Neuronal stem cell (in vitro differentiated cells): ENCODE measurements around the gene PTGER3.

Source experiments
- DNase-seq: peaks from one replicate; pipeline ENCODE4 v3.0.0-alpha.2; 2013; ENCODE audit warnings: low spot score
- H2AFZ ChIP-seq: one replicate; pipeline ENCODE4 v1.6.1; 2013; ENCODE audit warnings: mild to moderate bottlenecking, low read length, inconsistent platforms
- H2AK5ac ChIP-seq: 2 replicates; pipeline ENCODE4 v1.6.1; 2013; ENCODE audit warnings: low read depth, mild to moderate bottlenecking, inconsistent platforms, low read length, moderate library complexity, mixed read lengths
- H2BK120ac ChIP-seq: 2 replicates; pipeline ENCODE4 v1.6.1; 2013; ENCODE audit warnings: low read depth, mild to moderate bottlenecking, inconsistent platforms, low read length, moderate library complexity, mixed read lengths
- H2BK12ac ChIP-seq: one replicate; pipeline ENCODE4 v1.6.1; 2013; ENCODE audit warnings: low read length, inconsistent platforms
- H2BK15ac ChIP-seq: 2 replicates; pipeline ENCODE4 v1.6.1; 2013; ENCODE audit warnings: mild to moderate bottlenecking, low read length, inconsistent platforms, mixed read lengths
- H2BK5ac ChIP-seq: one replicate; pipeline ENCODE4 v1.6.1; 2013; ENCODE audit warnings: inconsistent platforms, mild to moderate bottlenecking, low read length, moderate library complexity
- H3K14ac ChIP-seq: one replicate; pipeline ENCODE4 v1.6.1; 2013; ENCODE audit warnings: low read length, inconsistent platforms
- H3K18ac ChIP-seq: 2 replicates; pipeline ENCODE4 v1.6.1; 2013; ENCODE audit warnings: low read length, inconsistent platforms
- H3K23ac ChIP-seq: 2 replicates; pipeline ENCODE4 v1.6.1; 2013; ENCODE audit warnings: low read depth, mild to moderate bottlenecking, mixed read lengths, low read length, inconsistent platforms; ENCODE audit not compliant: poor library complexity
- H3K27ac ChIP-seq: replicated peaks from 3 replicates; pipeline ENCODE4 v1.5.1; 2013; ENCODE audit warnings: low read length, inconsistent platforms
- H3K27me3 ChIP-seq, 3 experiments: 2 replicates each; pipeline ENCODE4 v1.6.1; 2013; ENCODE audit warnings: low read length in 3 of 3, mild to moderate bottlenecking in 2 of 3, inconsistent platforms in 1 of 3, low read depth in 1 of 3, mixed read lengths in 1 of 3, moderate library complexity in 1 of 3; ENCODE audit not compliant: control insufficient read depth in 3 of 3, insufficient read depth in 3 of 3
- H3K36me3 ChIP-seq, 2 donors: replicated peaks in 1 of 2; 2 replicates each; pipeline ENCODE4 v1.6.1; 2013; ENCODE audit warnings: low read length in 2 of 2; ENCODE audit not compliant: control insufficient read depth in 2 of 2, insufficient read depth in 2 of 2
- H3K4ac ChIP-seq: 2 replicates; pipeline ENCODE4 v1.6.1; 2013; ENCODE audit warnings: inconsistent platforms, mild to moderate bottlenecking, low read length, moderate library complexity
- H3K4me1 ChIP-seq, 2 donors: 1 replicate in 1 of 2; 2 replicates in 1 of 2; pipeline ENCODE4 v1.6.1; 2013; ENCODE audit warnings: low read length in 2 of 2, low read depth in 1 of 2; ENCODE audit not compliant: control insufficient read depth in 2 of 2, insufficient read depth in 1 of 2
- H3K4me2 ChIP-seq: one replicate; pipeline ENCODE4 v1.6.1; 2013; ENCODE audit warnings: mild to moderate bottlenecking, low read length, inconsistent platforms; ENCODE audit not compliant: insufficient read depth, poor library complexity, severe bottlenecking
- H3K4me3 ChIP-seq, 2 donors: 2 replicates each; pipeline ENCODE4 v1.5.1; 2013; ENCODE audit warnings: low read length in 2 of 2, mild to moderate bottlenecking in 2 of 2, inconsistent platforms in 1 of 2, moderate library complexity in 1 of 2
- H3K79me1 ChIP-seq: one replicate; pipeline ENCODE4 v1.6.1; 2013; ENCODE audit warnings: low read depth, mild to moderate bottlenecking, inconsistent platforms, low read length, moderate library complexity
- H3K9ac ChIP-seq: one replicate; pipeline ENCODE4 v1.6.1; 2013; ENCODE audit warnings: mild to moderate bottlenecking, low read depth, low read length, inconsistent platforms; ENCODE audit not compliant: poor library complexity
- H3K9me3 ChIP-seq, 2 donors: replicated peaks in 1 of 2; 2 replicates each; pipeline versions ENCODE3 to v1.6.1; 2013; ENCODE audit warnings: low read length in 2 of 2, mild to moderate bottlenecking in 2 of 2, inconsistent platforms in 1 of 2, low read depth in 1 of 2, mixed read lengths in 1 of 2, moderate library complexity in 1 of 2; ENCODE audit not compliant: control insufficient read depth in 2 of 2, insufficient read depth in 1 of 2
- H4K8ac ChIP-seq: one replicate; pipeline ENCODE4 v1.6.1; 2013; ENCODE audit warnings: low read depth, mild to moderate bottlenecking, inconsistent platforms, low read length, moderate library complexity
- H4K91ac ChIP-seq: one replicate; pipeline ENCODE4 v1.6.1; 2013; ENCODE audit warnings: low read length, low read depth, mild to moderate bottlenecking, inconsistent platforms; ENCODE audit not compliant: poor library complexity
- WGBS, 2 donors: extraction: QIAGEN DNeasy Blood & Tissue Kit; methylation state at CpG; one replicate each; pipeline ENCODE4 v1.1.7; 2013; ENCODE audit warnings: missing lambda C conversion rate in 2 of 2, mixed read lengths in 1 of 2; ENCODE audit not compliant: insufficient read length in 2 of 2, insufficient replicate concordance in 1 of 2; ENCODE audit errors: extremely low coverage in 2 of 2; 5-methylcytosine and 5-hydroxymethylcytosine counted together

The PTGER3 gene

GRCh38 chr1:71074681-71075080 lies 27.1 kb upstream of the PTGER3 start:
- WGBS, 2 donors, result no CpG with 5 or more reads among the region's 1 CpG
- no peak overlapping the region for H3K4me2 ChIP-seq

DNA sequence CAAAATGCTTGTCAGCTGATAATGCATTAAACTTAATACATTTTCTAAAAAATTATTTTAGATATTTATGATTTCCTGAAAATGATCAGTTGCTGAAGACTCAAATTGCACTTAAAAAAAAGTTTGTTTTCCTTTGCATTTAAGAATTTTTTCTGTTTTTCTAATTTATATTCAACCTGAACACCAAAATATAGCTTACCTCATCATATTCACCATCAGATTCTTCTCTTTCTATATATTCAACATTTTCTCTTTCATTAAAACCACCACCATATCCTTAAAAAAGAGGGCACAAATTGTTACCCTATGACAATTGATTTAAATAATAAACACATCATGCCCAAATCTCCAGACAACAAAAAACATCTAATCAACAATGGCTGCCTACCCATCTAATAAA lies 24.7 kb upstream of the PTGER3 start:
- Histone ChIP-seq H3K14ac (no peak overlapping the region), H4K91ac (no peak overlapping the region), H4K8ac (no peak overlapping the region), H3K9me3 (no peaks in the 10 kb centered on the region), H3K79me1 (no peaks in the 10 kb centered on the region), H3K4ac (no peak overlapping the region), H2BK5ac (no peak overlapping the region), H2AK5ac (no peak overlapping the region), H3K27me3 (no peaks in the 10 kb centered on the region), H2BK12ac (no peak overlapping the region), H3K4me2 (no peak overlapping the region), H3K23ac (no peak overlapping the region), H3K27ac (no peak overlapping the region), H2AFZ (no peak overlapping the region), H3K4me3 (no peak overlapping the region), H3K9ac (no peak overlapping the region), H3K36me3 (peaks cover 23 to 100% of the 10 kb centered on the region in 2 donors), H2BK15ac (no peak overlapping the region), H3K4me1 (no peaks in the 10 kb centered on the region), H3K18ac (no peak overlapping the region), H2BK120ac (no peak overlapping the region)
- no peak for DNase-seq

More at GRCh38 chr1:71074681-71075080, 27.1 kb upstream of the PTGER3 start:
- Histone ChIP-seq H3K27me3 (no peaks in the 10 kb centered on the region), H2BK120ac (no peak overlapping the region), H3K4ac (no peak overlapping the region), H3K23ac (no peak overlapping the region), H3K4me1 (peaks cover 0 to 5% of the 10 kb centered on the region in 2 donors), H3K9me3 (no peaks in the 10 kb centered on the region), H2BK5ac (no peak overlapping the region), H2BK15ac (no peak overlapping the region), H2AK5ac (no peak overlapping the region), H3K18ac (no peak overlapping the region), H3K9ac (no peak overlapping the region), H3K27ac (no peak overlapping the region), H4K8ac (no peak overlapping the region), H3K4me3 (no peak overlapping the region), H4K91ac (no peak overlapping the region), H3K36me3 (peaks cover 18 to 97% of the 10 kb centered on the region in 2 donors), H2BK12ac (no peak overlapping the region), H3K14ac (no peak overlapping the region), H2AFZ (no peak overlapping the region), H3K79me1 (no peaks in the 10 kb centered on the region)
- no peak for DNase-seq

DNA sequence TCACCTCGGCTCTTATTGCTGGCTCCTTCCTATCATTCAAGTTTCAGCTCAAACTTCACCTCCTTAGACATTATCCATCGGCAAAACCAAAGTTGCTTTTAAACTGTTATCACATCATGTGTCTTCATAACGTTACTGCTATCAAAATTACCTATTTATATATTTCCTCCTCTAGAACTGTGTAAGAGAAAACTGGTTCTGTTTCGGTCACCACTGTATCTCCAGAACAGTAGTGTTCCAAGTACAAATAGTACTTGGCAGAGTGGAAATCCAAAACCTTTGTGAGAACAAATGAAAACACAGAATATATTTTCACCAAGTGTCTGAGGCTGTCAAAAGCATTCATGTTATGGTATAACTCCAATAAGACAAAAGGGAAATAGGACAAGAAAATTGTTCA lies 24.1 kb upstream of the PTGER3 start:
- Histone ChIP-seq H3K18ac (no peak overlapping the region), H4K91ac (no peak overlapping the region), H2BK12ac (no peak overlapping the region), H2BK5ac (no peak overlapping the region), H3K14ac (no peak overlapping the region), H3K79me1 (no peaks in the 10 kb centered on the region), H3K23ac (no peak overlapping the region), H4K8ac (no peak overlapping the region), H3K4me1 (no peaks in the 10 kb centered on the region), H2AFZ (no peak overlapping the region), H3K9me3 (no peaks in the 10 kb centered on the region), H3K27me3 (no peaks in the 10 kb centered on the region), H3K9ac (no peak overlapping the region), H3K4ac (no peak overlapping the region), H2AK5ac (no peak overlapping the region), H2BK15ac (no peak overlapping the region), H3K4me3 (no peak overlapping the region), H2BK120ac (no peak overlapping the region), H3K27ac (no peak overlapping the region), H3K4me2 (no peak overlapping the region), H3K36me3 (peaks cover 23 to 100% of the 10 kb centered on the region in 2 donors)
- DNase-seq, result no peak
- WGBS, 2 donors, result no CpG with 5 or more reads among the region's 4 CpGs

GRCh38 chr1:71068325-71069240 lies 21.0 kb upstream of the PTGER3 start:
- no peaks in the 10 kb centered on the region for H3K9me3 ChIP-seq
- H4K8ac ChIP-seq, result no peak overlapping the region
- H2BK5ac ChIP-seq, result no peak overlapping the region
- H3K27ac ChIP-seq, result no peak overlapping the region
- no peaks in the 10 kb centered on the region for H3K79me1 ChIP-seq
- no peak overlapping the region for H2BK120ac ChIP-seq
- no peak overlapping the region for H2AFZ ChIP-seq
- no peak overlapping the region for H3K4me3 ChIP-seq
- peaks cover 22 to 100% of the 10 kb centered on the region in 2 donors for H3K36me3 ChIP-seq
- H3K9ac ChIP-seq, result no peak overlapping the region
- H2AK5ac ChIP-seq, result no peak overlapping the region
- H3K18ac ChIP-seq, result no peak overlapping the region
- no peak overlapping the region for H3K14ac ChIP-seq
- no peak for DNase-seq
- no peak overlapping the region for H4K91ac ChIP-seq
- H3K23ac ChIP-seq, result no peak overlapping the region
- H2BK12ac ChIP-seq, result no peak overlapping the region
- no peaks in the 10 kb centered on the region for H3K27me3 ChIP-seq
- no peak overlapping the region for H3K4me2 ChIP-seq
- H3K4me1 ChIP-seq, result no peaks in the 10 kb centered on the region
- no CpG with 5 or more reads among the region's 6 CpGs for WGBS, 2 donors
- no peak overlapping the region for H3K4ac ChIP-seq
- H2BK15ac ChIP-seq, result no peak overlapping the region
